ENCODE results near the gene ENOSF1. TPM values are rescaled to one million over a fixed set of nuclear protein-coding genes. Genes with fewer than 3 reads are reported as not detected.

The ENOSF1 gene
- total RNA-seq, 1 experiment from 2014 or later: 44.6 TPM

DNA sequence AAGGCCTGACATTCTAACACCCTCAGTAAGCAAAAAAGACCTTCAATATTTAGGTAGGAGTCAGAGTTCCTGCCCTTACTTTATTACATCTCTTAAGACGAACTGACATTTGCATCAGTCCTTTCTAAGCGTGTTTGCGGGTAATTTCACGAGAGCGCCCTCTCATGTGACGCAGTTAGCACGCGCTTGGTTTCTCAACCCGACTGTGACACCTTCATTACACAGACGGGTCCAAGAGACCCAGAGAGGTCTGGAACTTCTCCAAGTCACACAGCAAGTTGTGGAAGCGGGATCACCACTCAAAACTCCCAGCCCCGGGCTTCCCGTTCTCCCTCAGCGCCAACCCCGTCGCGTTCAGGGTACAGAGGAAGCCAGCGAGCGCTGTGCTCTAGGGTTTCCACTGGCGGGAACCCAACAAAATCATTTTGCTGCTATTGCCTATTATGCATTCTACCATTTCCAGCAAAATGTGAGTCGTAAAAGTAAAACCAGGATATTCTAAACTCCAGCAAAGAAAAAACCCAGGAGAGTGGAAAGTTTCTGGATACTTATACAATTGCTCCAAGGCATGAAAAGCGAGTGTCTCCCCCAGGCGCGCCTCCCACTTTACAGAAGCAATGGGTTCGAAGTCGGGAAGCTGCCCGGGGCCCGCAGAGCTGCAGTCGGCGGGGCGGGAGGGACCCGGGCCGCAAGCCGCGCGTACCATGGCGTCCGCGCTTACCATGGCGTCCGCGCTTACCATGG is 601 bp downstream of the ENOSF1 start:
- Mint-ChIP-seq H3K27ac (no peak overlapping the region), H3K9me3 (no peaks in the 10 kb centered on the region), H3K4me1 (peaks cover 8% of the 10 kb centered on the region), H3K27me3 (ENCODE audit: low read depth) (no peaks in the 10 kb centered on the region; the same call in 1 of the 2 replicates), H3K36me3 (peaks cover 8% of the 10 kb centered on the region), H3K4me3 (peak overlapping the region; percentile 63)
- ChIA-PET CTCF (interaction anchor here (0.7 to 1.8 kb wide), 28 partner anchors 9 to 270 kb away, joined by 3 to 50 read pairs (median 6); partner anchors contain the start of gene TYMS), POLR2A (interaction anchor here (1.0 to 2.0 kb wide), 4 partner anchors 25 to 120 kb away, joined by 3 to 10 read pairs (median 4); partner anchors contain the start of gene TYMS)
- no peak for ATAC-seq
- TF ChIP-seq, protein P1, sequence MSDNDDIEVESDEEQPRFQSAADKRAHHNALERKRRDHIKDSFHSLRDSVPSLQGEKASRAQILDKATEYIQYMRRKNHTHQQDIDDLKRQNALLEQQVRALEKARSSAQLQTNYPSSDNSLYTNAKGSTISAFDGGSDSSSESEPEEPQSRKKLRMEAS (CRISPR knock-in tag; IDR thresholded peaks at IDR 0.05): 0 out of 2 replicates have a peak, but pooled peaks have one; percentile 42
- TF ChIP-seq CREM (CRISPR knock-in tag; IDR thresholded peaks at IDR 0.05): no peak
- peak; percentile 44; the same call in 1 of the 2 replicates for TF ChIP-seq GABPB1 (CRISPR knock-in tag; IDR thresholded peaks at IDR 0.05)
- TF ChIP-seq, protein P2, sequence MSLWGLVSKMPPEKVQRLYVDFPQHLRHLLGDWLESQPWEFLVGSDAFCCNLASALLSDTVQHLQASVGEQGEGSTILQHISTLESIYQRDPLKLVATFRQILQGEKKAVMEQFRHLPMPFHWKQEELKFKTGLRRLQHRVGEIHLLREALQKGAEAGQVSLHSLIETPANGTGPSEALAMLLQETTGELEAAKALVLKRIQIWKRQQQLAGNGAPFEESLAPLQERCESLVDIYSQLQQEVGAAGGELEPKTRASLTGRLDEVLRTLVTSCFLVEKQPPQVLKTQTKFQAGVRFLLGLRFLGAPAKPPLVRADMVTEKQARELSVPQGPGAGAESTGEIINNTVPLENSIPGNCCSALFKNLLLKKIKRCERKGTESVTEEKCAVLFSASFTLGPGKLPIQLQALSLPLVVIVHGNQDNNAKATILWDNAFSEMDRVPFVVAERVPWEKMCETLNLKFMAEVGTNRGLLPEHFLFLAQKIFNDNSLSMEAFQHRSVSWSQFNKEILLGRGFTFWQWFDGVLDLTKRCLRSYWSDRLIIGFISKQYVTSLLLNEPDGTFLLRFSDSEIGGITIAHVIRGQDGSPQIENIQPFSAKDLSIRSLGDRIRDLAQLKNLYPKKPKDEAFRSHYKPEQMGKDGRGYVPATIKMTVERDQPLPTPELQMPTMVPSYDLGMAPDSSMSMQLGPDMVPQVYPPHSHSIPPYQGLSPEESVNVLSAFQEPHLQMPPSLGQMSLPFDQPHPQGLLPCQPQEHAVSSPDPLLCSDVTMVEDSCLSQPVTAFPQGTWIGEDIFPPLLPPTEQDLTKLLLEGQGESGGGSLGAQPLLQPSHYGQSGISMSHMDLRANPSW (CRISPR knock-in tag; conservative IDR thresholded peaks at IDR 0.05; ENCODE audit: low read depth): no peak
- no peak for TF ChIP-seq TEAD1 (CRISPR knock-in tag; IDR thresholded peaks at IDR 0.05)
- DNase-seq (ENCODE audit: low spot score): peak; percentile 37

DNA sequence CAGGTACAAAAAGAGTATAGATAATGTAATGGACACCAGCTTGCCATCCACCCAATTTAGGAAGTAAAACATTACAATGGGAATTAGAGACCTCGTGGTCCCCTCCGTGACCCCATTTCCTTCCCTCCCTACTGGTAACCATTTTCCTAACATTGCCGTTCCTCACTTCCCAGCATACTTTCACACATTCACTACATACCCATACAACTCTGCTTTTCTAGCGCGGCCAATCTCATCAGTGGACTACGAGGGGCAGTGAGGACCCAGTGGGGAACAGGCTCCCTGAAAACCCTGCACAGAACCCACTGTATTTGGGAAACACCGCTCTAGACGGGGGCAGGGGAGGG is 1.1 kb downstream of the ENOSF1 start:
- Mint-ChIP-seq H3K4me1 (peaks cover 8% of the 10 kb centered on the region), H3K9me3 (no peaks in the 10 kb centered on the region), H3K36me3 (peaks cover 8% of the 10 kb centered on the region), H3K27me3 (ENCODE audit: low read depth) (no peaks in the 10 kb centered on the region; the same call in 1 of the 2 replicates), H3K4me3 (peak overlapping the region; percentile 63), H3K27ac (no peak overlapping the region)
- DNase-seq (ENCODE audit: low spot score) (no peak), ATAC-seq (no peak)
- ChIA-PET CTCF (interaction anchor here (0.9 kb wide), 1 partner anchor 125 kb away, joined by 4 read pairs; no protein-coding TSS in a partner anchor), POLR2A (no interaction called here)
- no peak for TF ChIP-seq PRRX2 (CRISPR knock-in tag; IDR thresholded peaks at IDR 0.05)
- no peak for TF ChIP-seq TEAD1 (CRISPR knock-in tag; IDR thresholded peaks at IDR 0.05)
- TF ChIP-seq TCF7 (CRISPR knock-in tag; IDR thresholded peaks at IDR 0.05; ENCODE audit: low read depth): no peak
- TF ChIP-seq, protein P3, sequence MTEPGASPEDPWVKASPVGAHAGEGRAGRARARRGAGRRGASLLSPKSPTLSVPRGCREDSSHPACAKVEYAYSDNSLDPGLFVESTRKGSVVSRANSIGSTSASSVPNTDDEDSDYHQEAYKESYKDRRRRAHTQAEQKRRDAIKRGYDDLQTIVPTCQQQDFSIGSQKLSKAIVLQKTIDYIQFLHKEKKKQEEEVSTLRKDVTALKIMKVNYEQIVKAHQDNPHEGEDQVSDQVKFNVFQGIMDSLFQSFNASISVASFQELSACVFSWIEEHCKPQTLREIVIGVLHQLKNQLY (CRISPR knock-in tag; IDR thresholded peaks at IDR 0.05): no peak
- TF ChIP-seq ZBTB21 (CRISPR knock-in tag; IDR thresholded peaks at IDR 0.05; ENCODE audit: borderline replicate concordance): no peak
- TF ChIP-seq RELA (CRISPR knock-in tag; IDR thresholded peaks at IDR 0.05; ENCODE audit: borderline replicate concordance): no peak
- TF ChIP-seq, protein P4, sequence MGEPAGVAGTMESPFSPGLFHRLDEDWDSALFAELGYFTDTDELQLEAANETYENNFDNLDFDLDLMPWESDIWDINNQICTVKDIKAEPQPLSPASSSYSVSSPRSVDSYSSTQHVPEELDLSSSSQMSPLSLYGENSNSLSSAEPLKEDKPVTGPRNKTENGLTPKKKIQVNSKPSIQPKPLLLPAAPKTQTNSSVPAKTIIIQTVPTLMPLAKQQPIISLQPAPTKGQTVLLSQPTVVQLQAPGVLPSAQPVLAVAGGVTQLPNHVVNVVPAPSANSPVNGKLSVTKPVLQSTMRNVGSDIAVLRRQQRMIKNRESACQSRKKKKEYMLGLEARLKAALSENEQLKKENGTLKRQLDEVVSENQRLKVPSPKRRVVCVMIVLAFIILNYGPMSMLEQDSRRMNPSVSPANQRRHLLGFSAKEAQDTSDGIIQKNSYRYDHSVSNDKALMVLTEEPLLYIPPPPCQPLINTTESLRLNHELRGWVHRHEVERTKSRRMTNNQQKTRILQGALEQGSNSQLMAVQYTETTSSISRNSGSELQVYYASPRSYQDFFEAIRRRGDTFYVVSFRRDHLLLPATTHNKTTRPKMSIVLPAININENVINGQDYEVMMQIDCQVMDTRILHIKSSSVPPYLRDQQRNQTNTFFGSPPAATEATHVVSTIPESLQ (CRISPR knock-in tag; IDR thresholded peaks at IDR 0.05): no peak
- TF ChIP-seq NFYB (CRISPR knock-in tag; conservative IDR thresholded peaks at IDR 0.05; ENCODE audit: low read depth): no peak
- no peak for TF ChIP-seq SP1 (CRISPR knock-in tag; conservative IDR thresholded peaks at IDR 0.05)
- TF ChIP-seq ZNF121 (CRISPR knock-in tag; IDR thresholded peaks at IDR 0.05): no peak

Measured in WTC11 (cell line).